Hepatocyte (in vitro differentiated cells): ENCODE results near the gene MED13L.

Experiments
- EZH2 ChIP-seq: fragments of 200-600 bp; sonication (generic); IDR thresholded peaks from 2 replicates; pipeline ENCODE4 v1.6.1; 2016; ENCODE audit warnings: antibody characterized with exemption, mild to moderate bottlenecking, borderline replicate concordance
- TF ChIP-seq, protein P1 (sequence below): fragments of 200-600 bp; sonication (generic); IDR thresholded peaks from 2 replicates; pipeline ENCODE4 v1.5.1; 2016; ENCODE audit warnings: antibody characterized with exemption, mild to moderate bottlenecking; ENCODE audit not compliant: poor library complexity

DNA sequence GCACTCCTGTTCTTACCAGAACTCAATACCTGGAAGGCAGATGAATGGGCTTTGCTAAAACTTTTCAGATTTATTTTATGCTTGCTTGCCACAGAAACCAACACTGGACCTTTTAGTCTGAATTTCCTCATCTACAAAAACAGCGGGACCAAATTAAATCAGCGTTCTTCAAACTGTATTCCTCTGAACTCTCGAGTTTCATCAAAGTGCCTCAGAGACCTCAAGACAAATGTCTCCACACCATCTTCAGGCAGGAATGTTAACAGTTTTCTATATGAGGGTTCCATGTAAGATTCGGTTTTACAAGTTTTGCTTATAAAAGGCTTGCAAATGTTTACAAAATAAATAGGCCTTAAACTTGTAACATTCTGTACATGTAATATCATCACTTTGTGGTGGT, 74.6 kb downstream of the MED13L start:
- TF ChIP-seq, protein P1, sequence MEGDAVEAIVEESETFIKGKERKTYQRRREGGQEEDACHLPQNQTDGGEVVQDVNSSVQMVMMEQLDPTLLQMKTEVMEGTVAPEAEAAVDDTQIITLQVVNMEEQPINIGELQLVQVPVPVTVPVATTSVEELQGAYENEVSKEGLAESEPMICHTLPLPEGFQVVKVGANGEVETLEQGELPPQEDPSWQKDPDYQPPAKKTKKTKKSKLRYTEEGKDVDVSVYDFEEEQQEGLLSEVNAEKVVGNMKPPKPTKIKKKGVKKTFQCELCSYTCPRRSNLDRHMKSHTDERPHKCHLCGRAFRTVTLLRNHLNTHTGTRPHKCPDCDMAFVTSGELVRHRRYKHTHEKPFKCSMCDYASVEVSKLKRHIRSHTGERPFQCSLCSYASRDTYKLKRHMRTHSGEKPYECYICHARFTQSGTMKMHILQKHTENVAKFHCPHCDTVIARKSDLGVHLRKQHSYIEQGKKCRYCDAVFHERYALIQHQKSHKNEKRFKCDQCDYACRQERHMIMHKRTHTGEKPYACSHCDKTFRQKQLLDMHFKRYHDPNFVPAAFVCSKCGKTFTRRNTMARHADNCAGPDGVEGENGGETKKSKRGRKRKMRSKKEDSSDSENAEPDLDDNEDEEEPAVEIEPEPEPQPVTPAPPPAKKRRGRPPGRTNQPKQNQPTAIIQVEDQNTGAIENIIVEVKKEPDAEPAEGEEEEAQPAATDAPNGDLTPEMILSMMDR: peak; percentile 35
- TF ChIP-seq EZH2: no peak
